Ishikawa (cell line): ENCODE data around the gene KCNG3.

Source experiments
- CEBPB ChIP-seq: IDR thresholded peaks from 2 replicates; pipeline ENCODE4 v1.6.1; 2012
- CREB1 ChIP-seq: IDR thresholded peaks from 2 replicates; pipeline ENCODE4 v1.6.1; 2012; ENCODE audit warnings: low read depth
- FOXM1 ChIP-seq: IDR thresholded peaks from 2 replicates; pipeline ENCODE4 v1.6.1; 2012; ENCODE audit warnings: low read depth, borderline replicate concordance
- NFIC ChIP-seq: IDR thresholded peaks from 2 replicates; pipeline ENCODE4 v1.6.1; 2012
- RAD21 ChIP-seq: IDR thresholded peaks from 2 replicates; pipeline ENCODE4 v1.6.1; 2012; ENCODE audit warnings: low read depth
- TAF1 ChIP-seq: IDR thresholded peaks from 2 replicates; pipeline ENCODE4 v1.6.1; 2012; ENCODE audit warnings: low read depth, mild to moderate bottlenecking
- TEAD4 ChIP-seq: IDR thresholded peaks from 2 replicates; pipeline ENCODE4 v1.6.1; 2012
- YY1 ChIP-seq: IDR thresholded peaks from 2 replicates; pipeline ENCODE4 v1.6.1; 2012; ENCODE audit warnings: low read depth
- TF ChIP-seq, protein P1 (sequence below): IDR thresholded peaks from 2 replicates; pipeline ENCODE4 v1.6.1; 2012; ENCODE audit warnings: low read depth, mild to moderate bottlenecking
- TF ChIP-seq, protein P2 (sequence below): IDR thresholded peaks from 2 replicates; pipeline ENCODE4 v1.6.1; 2012
- TF ChIP-seq, protein P3 (sequence below): IDR thresholded peaks from 2 replicates; pipeline ENCODE4 v1.6.1; 2012

DNA sequence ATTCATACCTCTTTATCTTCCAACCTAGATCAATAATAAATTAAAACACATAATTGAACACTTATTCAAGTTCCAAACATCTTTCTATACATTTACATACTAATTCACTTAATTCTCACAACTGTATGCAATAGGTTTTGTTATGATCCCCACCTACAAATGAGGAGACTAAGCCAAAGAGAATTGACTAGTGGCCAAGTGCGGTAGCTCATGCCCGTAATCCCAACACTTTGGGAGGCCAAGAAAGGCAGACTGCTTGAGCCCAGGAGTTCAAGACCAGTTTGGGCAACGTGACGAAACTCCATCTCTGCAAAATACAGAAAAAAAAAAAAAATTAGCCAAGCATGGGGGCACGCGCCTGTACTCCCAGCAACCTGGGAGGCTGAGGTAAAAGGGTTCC is 36.8 kb downstream of the KCNG3 start:
- TF ChIP-seq, protein P1, sequence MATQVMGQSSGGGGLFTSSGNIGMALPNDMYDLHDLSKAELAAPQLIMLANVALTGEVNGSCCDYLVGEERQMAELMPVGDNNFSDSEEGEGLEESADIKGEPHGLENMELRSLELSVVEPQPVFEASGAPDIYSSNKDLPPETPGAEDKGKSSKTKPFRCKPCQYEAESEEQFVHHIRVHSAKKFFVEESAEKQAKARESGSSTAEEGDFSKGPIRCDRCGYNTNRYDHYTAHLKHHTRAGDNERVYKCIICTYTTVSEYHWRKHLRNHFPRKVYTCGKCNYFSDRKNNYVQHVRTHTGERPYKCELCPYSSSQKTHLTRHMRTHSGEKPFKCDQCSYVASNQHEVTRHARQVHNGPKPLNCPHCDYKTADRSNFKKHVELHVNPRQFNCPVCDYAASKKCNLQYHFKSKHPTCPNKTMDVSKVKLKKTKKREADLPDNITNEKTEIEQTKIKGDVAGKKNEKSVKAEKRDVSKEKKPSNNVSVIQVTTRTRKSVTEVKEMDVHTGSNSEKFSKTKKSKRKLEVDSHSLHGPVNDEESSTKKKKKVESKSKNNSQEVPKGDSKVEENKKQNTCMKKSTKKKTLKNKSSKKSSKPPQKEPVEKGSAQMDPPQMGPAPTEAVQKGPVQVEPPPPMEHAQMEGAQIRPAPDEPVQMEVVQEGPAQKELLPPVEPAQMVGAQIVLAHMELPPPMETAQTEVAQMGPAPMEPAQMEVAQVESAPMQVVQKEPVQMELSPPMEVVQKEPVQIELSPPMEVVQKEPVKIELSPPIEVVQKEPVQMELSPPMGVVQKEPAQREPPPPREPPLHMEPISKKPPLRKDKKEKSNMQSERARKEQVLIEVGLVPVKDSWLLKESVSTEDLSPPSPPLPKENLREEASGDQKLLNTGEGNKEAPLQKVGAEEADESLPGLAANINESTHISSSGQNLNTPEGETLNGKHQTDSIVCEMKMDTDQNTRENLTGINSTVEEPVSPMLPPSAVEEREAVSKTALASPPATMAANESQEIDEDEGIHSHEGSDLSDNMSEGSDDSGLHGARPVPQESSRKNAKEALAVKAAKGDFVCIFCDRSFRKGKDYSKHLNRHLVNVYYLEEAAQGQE: no peak
- TF ChIP-seq NFIC (no peak), RAD21 (no peak), CEBPB (no peak), FOXM1 (no peak), YY1 (no peak), CREB1 (no peak), TEAD4 (no peak), TAF1 (no peak)
- TF ChIP-seq, protein P2, sequence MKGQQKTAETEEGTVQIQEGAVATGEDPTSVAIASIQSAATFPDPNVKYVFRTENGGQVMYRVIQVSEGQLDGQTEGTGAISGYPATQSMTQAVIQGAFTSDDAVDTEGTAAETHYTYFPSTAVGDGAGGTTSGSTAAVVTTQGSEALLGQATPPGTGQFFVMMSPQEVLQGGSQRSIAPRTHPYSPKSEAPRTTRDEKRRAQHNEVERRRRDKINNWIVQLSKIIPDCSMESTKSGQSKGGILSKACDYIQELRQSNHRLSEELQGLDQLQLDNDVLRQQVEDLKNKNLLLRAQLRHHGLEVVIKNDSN: no peak
- TF ChIP-seq, protein P3, sequence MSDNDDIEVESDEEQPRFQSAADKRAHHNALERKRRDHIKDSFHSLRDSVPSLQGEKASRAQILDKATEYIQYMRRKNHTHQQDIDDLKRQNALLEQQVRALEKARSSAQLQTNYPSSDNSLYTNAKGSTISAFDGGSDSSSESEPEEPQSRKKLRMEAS: no peak
